ENCODE data around the gene COL24A1. TPM values are rescaled to one million over a fixed set of nuclear protein-coding genes. Genes with fewer than 3 reads are reported as not detected.
"Not testable (repeated sequence)": the region's sequence is repeated elsewhere in the genome, so short reads cannot be mapped to it uniquely, and the experiment has no call there.

The COL24A1 gene
- polyA plus RNA-seq, 1 donor (not counting 4 experiments of a cell fraction or from before 2014, with no cell fraction given), result not detected

DNA sequence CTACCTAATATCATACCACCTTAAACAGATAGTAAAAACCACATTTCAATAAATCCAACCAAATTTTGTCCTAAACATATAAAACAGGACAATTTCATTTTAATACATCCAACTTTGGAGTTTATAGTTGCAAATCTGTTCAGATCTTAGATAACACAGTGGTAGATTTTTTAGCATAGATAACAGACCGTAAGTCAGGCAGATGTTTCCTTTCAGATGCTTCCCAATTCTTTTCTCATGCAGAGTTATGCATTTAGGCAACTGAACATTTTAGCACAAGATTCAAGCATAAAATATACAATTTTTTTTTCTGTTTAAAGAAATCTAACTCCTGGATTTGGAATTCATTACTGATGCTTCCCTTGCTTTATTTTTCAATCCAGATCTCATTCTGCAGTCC, 291.8 kb downstream of the COL24A1 start:
- no peak overlapping the region for H3K4me2 ChIP-seq (ENCODE audit: control insufficient read depth, extremely low read depth, insufficient read depth, low read depth, low read length)
- FAIRE-seq, result no peak

GRCh38 chr1:85863639-85864038, 292.9 kb downstream of the COL24A1 start:
- DNase-seq (ENCODE audit: low read depth, low spot score); H2AFZ ChIP-seq (ENCODE audit: control insufficient read depth, low read length); H3K4me1 ChIP-seq (ENCODE audit: control insufficient read depth, extremely low read depth, insufficient read depth, low read length); H3K9me1 ChIP-seq (ENCODE audit: control insufficient read depth, extremely low read depth, insufficient read depth, low read length); dilution Hi-C loops (cut with MboI; ENCODE audit: extremely low pct_ligation_motif_present, low sequenced_read_pairs); H3K79me2 ChIP-seq (ENCODE audit: control insufficient read depth, insufficient read depth, low read length); H4K20me1 ChIP-seq (ENCODE audit: control insufficient read depth, extremely low read depth, insufficient read depth, low read length); H3K27ac ChIP-seq (ENCODE audit: control insufficient read depth, insufficient read depth, low read length); H3K9ac ChIP-seq (ENCODE audit: control insufficient read depth, extremely low read depth, insufficient read depth, low read length); H3K36me3 ChIP-seq (ENCODE audit: control insufficient read depth in 2 of 2, extremely low read depth in 1 of 2, insufficient read depth in 2 of 2, low read length in 2 of 2); FAIRE-seq; H3K27me3 ChIP-seq (ENCODE audit: control insufficient read depth, extremely low read depth, insufficient read depth, low read length); H3K4me2 ChIP-seq (ENCODE audit: control insufficient read depth, extremely low read depth, insufficient read depth, low read depth, low read length); H3K9me3 ChIP-seq (ENCODE audit: control insufficient read depth, low read depth, low read length); H3K4me3 ChIP-seq (ENCODE audit: control insufficient read depth in 2 of 3, extremely low read depth in 1 of 3, insufficient read depth in 2 of 3, low read depth in 1 of 3, low read length in 3 of 3): not testable (repeated sequence)

More for the DNA sequence above, 291.8 kb downstream of the COL24A1 start:
- Histone ChIP-seq H3K9me1 (ENCODE audit: control insufficient read depth, extremely low read depth, insufficient read depth, low read length) (no peaks in the 10 kb centered on the region), H3K27me3 (ENCODE audit: control insufficient read depth, extremely low read depth, insufficient read depth, low read length) (no peaks in the 10 kb centered on the region), H3K9me3 (ENCODE audit: control insufficient read depth, low read depth, low read length) (no peaks in the 10 kb centered on the region), H3K27ac (ENCODE audit: control insufficient read depth, insufficient read depth, low read length) (no peak overlapping the region), H2AFZ (ENCODE audit: control insufficient read depth, low read length) (no peak overlapping the region), H3K36me3 (ENCODE audit: control insufficient read depth in 2 of 2, extremely low read depth in 1 of 2, insufficient read depth in 2 of 2, low read length in 2 of 2) (no peaks in the 10 kb centered on the region), H3K9ac (ENCODE audit: control insufficient read depth, extremely low read depth, insufficient read depth, low read length) (no peak overlapping the region), H3K79me2 (ENCODE audit: control insufficient read depth, insufficient read depth, low read length) (no peaks in the 10 kb centered on the region), H3K4me1 (ENCODE audit: control insufficient read depth, extremely low read depth, insufficient read depth, low read length) (no peaks in the 10 kb centered on the region), H4K20me1 (ENCODE audit: control insufficient read depth, extremely low read depth, insufficient read depth, low read length) (no peaks in the 10 kb centered on the region), H3K4me3 (ENCODE audit: control insufficient read depth in 2 of 3, extremely low read depth in 1 of 3, insufficient read depth in 2 of 3, low read depth in 1 of 3, low read length in 3 of 3) (no peak overlapping the region)
- no peak for TF ChIP-seq CTCF (optimal IDR thresholded peaks at IDR 0.05 in 1 of 3, IDR thresholded peaks at IDR 0.05 in 1 of 3, conservative IDR thresholded peaks at IDR 0.05 in 1 of 3; ENCODE audit: extremely low read depth in 1 of 3, insufficient read depth in 2 of 3, low read length in 3 of 3)
- no peak for TF ChIP-seq EZH2 (IDR thresholded peaks at IDR 0.05; ENCODE audit: low read length)
- dilution Hi-C loops (cut with MboI; ENCODE audit: extremely low pct_ligation_motif_present, low sequenced_read_pairs), result no loop called here
- DNase-seq (ENCODE audit: low read depth, low spot score), result no peak

DNA sequence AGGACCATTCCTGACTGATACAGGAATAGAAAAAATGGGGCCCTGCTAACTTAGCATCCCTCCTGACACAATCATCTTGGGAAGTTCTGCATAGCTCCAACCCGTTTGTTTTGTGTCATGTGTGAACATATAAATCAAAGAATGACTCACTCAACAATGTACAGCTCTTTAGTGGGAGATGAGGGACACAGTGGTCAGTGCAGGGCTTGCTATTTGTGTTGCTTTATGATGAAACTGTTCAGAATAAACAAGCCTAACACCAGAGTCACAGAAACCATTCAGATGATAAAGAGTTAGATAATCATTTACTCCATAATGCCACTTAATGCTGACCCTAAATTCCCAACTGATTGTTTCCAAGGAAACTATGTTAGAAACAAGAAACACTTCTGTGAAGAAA, 294.1 kb downstream of the COL24A1 start:
- no peak overlapping the region for H3K27ac ChIP-seq (ENCODE audit: control insufficient read depth, insufficient read depth, low read length)
- H3K27me3 ChIP-seq (ENCODE audit: control insufficient read depth, extremely low read depth, insufficient read depth, low read length), result peaks cover 6% of the 10 kb centered on the region
- H4K20me1 ChIP-seq (ENCODE audit: control insufficient read depth, extremely low read depth, insufficient read depth, low read length), result no peaks in the 10 kb centered on the region
- DNase-seq (ENCODE audit: low read depth, low spot score) (no peak), FAIRE-seq (no peak)
- TF ChIP-seq CTCF (optimal IDR thresholded peaks at IDR 0.05 in 1 of 3, IDR thresholded peaks at IDR 0.05 in 1 of 3, conservative IDR thresholded peaks at IDR 0.05 in 1 of 3; ENCODE audit: extremely low read depth in 1 of 3, insufficient read depth in 2 of 3, low read length in 3 of 3), result no peak
- TF ChIP-seq EZH2 (IDR thresholded peaks at IDR 0.05; ENCODE audit: low read length), result no peak
- no peaks in the 10 kb centered on the region for H3K79me2 ChIP-seq (ENCODE audit: control insufficient read depth, insufficient read depth, low read length)
- dilution Hi-C loops (cut with MboI; ENCODE audit: extremely low pct_ligation_motif_present, low sequenced_read_pairs), result no loop called here
- H3K4me1 ChIP-seq (ENCODE audit: control insufficient read depth, extremely low read depth, insufficient read depth, low read length), result no peaks in the 10 kb centered on the region
- no peaks in the 10 kb centered on the region for H3K36me3 ChIP-seq (ENCODE audit: control insufficient read depth in 2 of 2, extremely low read depth in 1 of 2, insufficient read depth in 2 of 2, low read length in 2 of 2)
- H3K9me1 ChIP-seq (ENCODE audit: control insufficient read depth, extremely low read depth, insufficient read depth, low read length), result no peaks in the 10 kb centered on the region
- no peak overlapping the region for H3K4me3 ChIP-seq (ENCODE audit: control insufficient read depth in 2 of 3, extremely low read depth in 1 of 3, insufficient read depth in 2 of 3, low read depth in 1 of 3, low read length in 3 of 3)
- H2AFZ ChIP-seq (ENCODE audit: control insufficient read depth, low read length), result no peak overlapping the region
- no peak overlapping the region for H3K9ac ChIP-seq (ENCODE audit: control insufficient read depth, extremely low read depth, insufficient read depth, low read length)
- H3K9me3 ChIP-seq (ENCODE audit: control insufficient read depth, low read depth, low read length), result no peaks in the 10 kb centered on the region
- no peak overlapping the region for H3K4me2 ChIP-seq (ENCODE audit: control insufficient read depth, extremely low read depth, insufficient read depth, low read depth, low read length)

Data from keratinocyte (primary cell).